Measurements from ENCODE around the gene TSPAN14.
A peak's percentile ranks its signal among the peaks of the same experiment; 100 is the strongest.

TSPAN14 gene

GRCh38 chr10:80449520-80449919 lies 4.6 kb upstream of the TSPAN14 start:
- H3K27ac ChIP-seq (ENCODE audit: low read depth, low read length): no peak overlapping the region
- no peaks in the 10 kb centered on the region for H3K36me3 ChIP-seq (ENCODE audit: control insufficient read depth in 1 of 2, insufficient read depth in 2 of 2, low read length in 2 of 2)

GRCh38 chr10:80451132-80451531 lies 3.0 kb upstream of the TSPAN14 start:
- Histone ChIP-seq H3K18ac (ENCODE audit: low read length) (no peak overlapping the region), H3K23ac (ENCODE audit: low read length) (no peak overlapping the region), H4K12ac (ENCODE audit: low read depth, low read length) (no peak overlapping the region), H2BK12ac (ENCODE audit: low read length) (no peak overlapping the region), H3K27me3 (ENCODE audit: insufficient read depth, low read length) (no peaks in the 10 kb centered on the region), H3K79me1 (ENCODE audit: low read length) (peaks cover 17% of the 10 kb centered on the region), H3K4me2 (ENCODE audit: low read length) (no peak overlapping the region), H3K36me3 (ENCODE audit: control insufficient read depth in 1 of 2, insufficient read depth in 2 of 2, low read length in 2 of 2) (no peaks in the 10 kb centered on the region), H3K27ac (ENCODE audit: low read depth, low read length) (no peak overlapping the region), H3K9me3 (ENCODE audit: insufficient read depth, low read depth, low read length) (peaks cover 1% of the 10 kb centered on the region), H3K14ac (ENCODE audit: low read length) (no peak overlapping the region), H3K4me3 (ENCODE audit: low read depth, low read length) (no peak overlapping the region), H2BK5ac (ENCODE audit: low read depth, low read length, poor library complexity) (no peak overlapping the region), H3K4me1 (ENCODE audit: control insufficient read depth in 1 of 2, insufficient read depth in 2 of 2, low read length in 2 of 2) (peaks cover 15% of the 10 kb centered on the region in 2 experiments), H3K79me2 (ENCODE audit: control insufficient read depth, insufficient read depth, low read length, poor library complexity) (peaks cover 23% of the 10 kb centered on the region), H2AFZ (ENCODE audit: insufficient read depth, low read length, poor library complexity) (no peak overlapping the region), H4K91ac (ENCODE audit: low read depth, low read length) (no peak overlapping the region), H2BK120ac (ENCODE audit: insufficient read depth, low read length, poor library complexity) (no peak overlapping the region), H3K9ac (ENCODE audit: low read length) (no peak overlapping the region), H4K8ac (ENCODE audit: low read depth, low read length) (no peak overlapping the region), H3K4ac (ENCODE audit: low read depth, low read length) (no peak overlapping the region), H2AK5ac (ENCODE audit: low read length) (no peak overlapping the region)
- no peak for DNase-seq
- no CpG with 5 or more reads among the region's 1 CpG for WGBS (ENCODE audit: extremely low coverage, insufficient coverage, insufficient read length)

More at GRCh38 chr10:80449520-80449919, 4.6 kb upstream of the TSPAN14 start:
- no peak overlapping the region for H3K4ac ChIP-seq (ENCODE audit: low read depth, low read length)
- no peak overlapping the region for H2BK12ac ChIP-seq (ENCODE audit: low read length)
- H4K91ac ChIP-seq (ENCODE audit: low read depth, low read length): no peak overlapping the region
- no peak overlapping the region for H2AK5ac ChIP-seq (ENCODE audit: low read length)
- H3K9me3 ChIP-seq (ENCODE audit: insufficient read depth, low read depth, low read length): peaks cover 1% of the 10 kb centered on the region
- H3K4me1 ChIP-seq (ENCODE audit: control insufficient read depth in 1 of 2, insufficient read depth in 2 of 2, low read length in 2 of 2): peaks cover 7% of the 10 kb centered on the region in 2 experiments
- H2AFZ ChIP-seq (ENCODE audit: insufficient read depth, low read length, poor library complexity): no peak overlapping the region
- H3K4me2 ChIP-seq (ENCODE audit: low read length): no peak overlapping the region
- no peak overlapping the region for H3K4me3 ChIP-seq (ENCODE audit: low read depth, low read length)
- H3K18ac ChIP-seq (ENCODE audit: low read length): no peak overlapping the region
- H3K9ac ChIP-seq (ENCODE audit: low read length): no peak overlapping the region
- peaks cover 11% of the 10 kb centered on the region for H3K79me1 ChIP-seq (ENCODE audit: low read length)
- WGBS (ENCODE audit: extremely low coverage, insufficient coverage, insufficient read length): no CpG with 5 or more reads among the region's 2 CpGs
- no peak overlapping the region for H4K12ac ChIP-seq (ENCODE audit: low read depth, low read length)
- H3K27me3 ChIP-seq (ENCODE audit: insufficient read depth, low read length): no peaks in the 10 kb centered on the region
- DNase-seq: peak in 1 of 2 donors; percentile 62
- H3K79me2 ChIP-seq (ENCODE audit: control insufficient read depth, insufficient read depth, low read length, poor library complexity): peaks cover 7% of the 10 kb centered on the region
- H3K14ac ChIP-seq (ENCODE audit: low read length): no peak overlapping the region
- H3K23ac ChIP-seq (ENCODE audit: low read length): no peak overlapping the region
- no peak overlapping the region for H2BK120ac ChIP-seq (ENCODE audit: insufficient read depth, low read length, poor library complexity)
- H2BK5ac ChIP-seq (ENCODE audit: low read depth, low read length, poor library complexity): no peak overlapping the region
- H4K8ac ChIP-seq (ENCODE audit: low read depth, low read length): no peak overlapping the region

- Histone ChIP-seq H3K18ac (ENCODE audit: low read length) (no peak overlapping the region), H3K23ac (ENCODE audit: low read length) (no peak overlapping the region), H4K12ac (ENCODE audit: low read depth, low read length) (no peak overlapping the region), H3K4ac (ENCODE audit: low read depth, low read length) (no peak overlapping the region), H3K27me3 (ENCODE audit: insufficient read depth, low read length) (no peaks in the 10 kb centered on the region), H3K4me1 (ENCODE audit: control insufficient read depth in 1 of 2, insufficient read depth in 2 of 2, low read length in 2 of 2) (peaks cover 17 to 18% of the 10 kb centered on the region in 2 experiments), H3K4me3 (ENCODE audit: low read depth, low read length) (no peak overlapping the region), H3K9me3 (ENCODE audit: insufficient read depth, low read depth, low read length) (peaks cover 1% of the 10 kb centered on the region), H3K4me2 (ENCODE audit: low read length) (no peak overlapping the region), H2BK12ac (ENCODE audit: low read length) (no peak overlapping the region), H3K27ac (ENCODE audit: low read depth, low read length) (no peak overlapping the region), H3K79me1 (ENCODE audit: low read length) (peaks cover 17% of the 10 kb centered on the region), H3K36me3 (ENCODE audit: control insufficient read depth in 1 of 2, insufficient read depth in 2 of 2, low read length in 2 of 2) (no peaks in the 10 kb centered on the region), H2AFZ (ENCODE audit: insufficient read depth, low read length, poor library complexity) (no peak overlapping the region), H2BK120ac (ENCODE audit: insufficient read depth, low read length, poor library complexity) (no peak overlapping the region), H3K9ac (ENCODE audit: low read length) (no peak overlapping the region), H3K14ac (ENCODE audit: low read length) (no peak overlapping the region), H3K79me2 (ENCODE audit: control insufficient read depth, insufficient read depth, low read length, poor library complexity) (peaks cover 27% of the 10 kb centered on the region), H4K91ac (ENCODE audit: low read depth, low read length) (no peak overlapping the region), H2AK5ac (ENCODE audit: low read length) (no peak overlapping the region), H2BK5ac (ENCODE audit: low read depth, low read length, poor library complexity) (no peak overlapping the region), H4K8ac (ENCODE audit: low read depth, low read length) (no peak overlapping the region)
- no peak for DNase-seq
Observed at GRCh38 chr10:80452069-80452468, 2.0 kb upstream of the TSPAN14 start.

GRCh38 chr10:80452640-80453039 lies 1.5 kb upstream of the TSPAN14 start:
- Histone ChIP-seq H3K36me3 (ENCODE audit: control insufficient read depth in 1 of 2, insufficient read depth in 2 of 2, low read length in 2 of 2) (peaks cover 0 to 3% of the 10 kb centered on the region in 2 experiments), H2AK5ac (ENCODE audit: low read length) (no peak overlapping the region), H3K4ac (ENCODE audit: low read depth, low read length) (no peak overlapping the region), H2BK120ac (ENCODE audit: insufficient read depth, low read length, poor library complexity) (no peak overlapping the region), H3K79me1 (ENCODE audit: low read length) (peaks cover 17% of the 10 kb centered on the region), H3K9ac (ENCODE audit: low read length) (no peak overlapping the region), H3K9me3 (ENCODE audit: insufficient read depth, low read depth, low read length) (peaks cover 1% of the 10 kb centered on the region), H3K18ac (ENCODE audit: low read length) (no peak overlapping the region), H4K8ac (ENCODE audit: low read depth, low read length) (no peak overlapping the region), H2BK12ac (ENCODE audit: low read length) (no peak overlapping the region), H2BK5ac (ENCODE audit: low read depth, low read length, poor library complexity) (no peak overlapping the region), H4K12ac (ENCODE audit: low read depth, low read length) (no peak overlapping the region), H3K27ac (ENCODE audit: low read depth, low read length) (no peak overlapping the region), H3K4me1 (ENCODE audit: control insufficient read depth in 1 of 2, insufficient read depth in 2 of 2, low read length in 2 of 2) (peaks cover 19 to 20% of the 10 kb centered on the region in 2 experiments), H3K14ac (ENCODE audit: low read length) (no peak overlapping the region), H2AFZ (ENCODE audit: insufficient read depth, low read length, poor library complexity) (no peak overlapping the region), H3K4me3 (ENCODE audit: low read depth, low read length) (no peak overlapping the region), H3K27me3 (ENCODE audit: insufficient read depth, low read length) (no peaks in the 10 kb centered on the region), H3K4me2 (ENCODE audit: low read length) (no peak overlapping the region), H3K23ac (ENCODE audit: low read length) (no peak overlapping the region), H4K91ac (ENCODE audit: low read depth, low read length) (no peak overlapping the region), H3K79me2 (ENCODE audit: control insufficient read depth, insufficient read depth, low read length, poor library complexity) (peaks cover 29% of the 10 kb centered on the region)
- no CpG with 5 or more reads among the region's 4 CpGs for WGBS (ENCODE audit: extremely low coverage, insufficient coverage, insufficient read length)
- DNase-seq: no peak
